PFSK-1 (cell line): ENCODE measurements around the gene SLC25A45.

Experiments
- FOXP2 ChIP-seq: optimal IDR thresholded peaks from 2 replicates; pipeline ENCODE3; 2011; ENCODE audit warnings: borderline replicate concordance, control low read depth, inconsistent platforms; ENCODE audit not compliant: insufficient read depth; ENCODE audit errors: extremely low read length, extremely low read depth
- POLR2AphosphoS5 ChIP-seq: IDR thresholded peaks from 2 replicates; pipeline ENCODE4 v1.6.1; 2012; ENCODE audit warnings: low read depth, mild to moderate bottlenecking, control low read depth, low read length, moderate library complexity
- REST ChIP-seq, 2 experiments: IDR thresholded peaks; 2 replicates each; pipeline versions ENCODE4 v1.6.1 to v1.8.0; 2011 to 2012; ENCODE audit warnings: low read depth in 2 of 2, low read length in 2 of 2, control low read depth in 1 of 2, inconsistent platforms in 1 of 2, mild to moderate bottlenecking in 1 of 2, moderate library complexity in 1 of 2; ENCODE audit not compliant: insufficient read depth in 1 of 2
- SIN3A ChIP-seq: IDR thresholded peaks from 2 replicates; pipeline ENCODE4 v1.6.1; 2012; ENCODE audit warnings: mild to moderate bottlenecking, low read length, moderate library complexity, borderline replicate concordance; ENCODE audit not compliant: insufficient read depth
- TAF1 ChIP-seq: IDR thresholded peaks from 2 replicates; pipeline ENCODE4 v1.6.1; 2012; ENCODE audit warnings: low read length, control low read depth, borderline replicate concordance; ENCODE audit not compliant: insufficient read depth

The SLC25A45 gene

GRCh38 chr11:65378208-65378927 is 4.1 kb downstream of the SLC25A45 start:
- no peak for TF ChIP-seq REST (IDR thresholded peaks at IDR 0.05; ENCODE audit: insufficient read depth in 1 of 2, low read depth in 2 of 2, low read length in 2 of 2)
- TF ChIP-seq FOXP2 = no peak
- no peak for TF ChIP-seq TAF1
- no peak for TF ChIP-seq POLR2AphosphoS5
- TF ChIP-seq SIN3A = no peak

- no peak for TF ChIP-seq FOXP2
- no peak for TF ChIP-seq POLR2AphosphoS5
- TF ChIP-seq REST (IDR thresholded peaks at IDR 0.05; ENCODE audit: insufficient read depth in 1 of 2, low read depth in 2 of 2, low read length in 2 of 2) = no peak
- no peak for TF ChIP-seq TAF1
- no peak for TF ChIP-seq SIN3A
These were observed 4.7 kb downstream of the SLC25A45 start for GRCh38 chr11:65377777-65378176.

GRCh38 chr11:65377036-65377435 is 5.4 kb downstream of the SLC25A45 start:
- TF ChIP-seq REST (IDR thresholded peaks at IDR 0.05; ENCODE audit: insufficient read depth in 1 of 2, low read depth in 2 of 2, low read length in 2 of 2) (no peak), FOXP2 (no peak), SIN3A (no peak)

GRCh38 chr11:65376138-65376713 is 6.2 kb downstream of the SLC25A45 start:
- TF ChIP-seq SIN3A = no peak
- TF ChIP-seq REST (IDR thresholded peaks at IDR 0.05; ENCODE audit: insufficient read depth in 1 of 2, low read depth in 2 of 2, low read length in 2 of 2) = no peak

GRCh38 chr11:65375012-65375411 is 7.4 kb downstream of the SLC25A45 start:
- TF ChIP-seq POLR2AphosphoS5 (no peak), SIN3A (no peak), TAF1 (no peak), REST (IDR thresholded peaks at IDR 0.05; ENCODE audit: insufficient read depth in 1 of 2, low read depth in 2 of 2, low read length in 2 of 2) (no peak)
